ENCODE measurements around the gene STX2. TPM values are rescaled to one million over a fixed set of nuclear protein-coding genes. Genes with fewer than 3 reads are reported as not detected.

The STX2 gene
- polyA plus RNA-seq, 4 donors, result 22.4 to 36.0 (median 28.5) TPM

GRCh38 chr12:130742716-130743115 is 96.3 kb downstream of the STX2 start:
- DNase-seq (ENCODE audit: low read depth in 4 of 4, low spot score in 2 of 4), result no peak

- DNase-seq (ENCODE audit: low read depth in 4 of 4, low spot score in 2 of 4), result no peak
Observed at GRCh38 chr12:130742112-130742511, 96.9 kb downstream of the STX2 start.

Other genes with a start within 250 kb of the STX2 start
- 10 to 100 TPM; 12.7 to 24.3 (median 16.3) TPM for gene RIMBP2, start 123.0 kb downstream of the STX2 start, polyA plus RNA-seq (ENCODE audit: insufficient read length in 4 of 4)
- 100 to 1,000 TPM; 571 to 701 (median 636) TPM for gene RAN, start 32.8 kb upstream of the STX2 start, polyA plus RNA-seq (ENCODE audit: insufficient read length in 4 of 4)
- gene ADGRD1, start 114.7 kb upstream of the STX2 start, polyA plus RNA-seq (ENCODE audit: insufficient read length in 4 of 4), result 10 to 100 TPM; 13.3 to 17.5 (median 14.2) TPM